PC-3 (cell line): Measurements from ENCODE around the gene PLEKHN1. TPM values are rescaled to one million over a fixed set of nuclear protein-coding genes. Genes with fewer than 3 reads are reported as not detected.
"Not testable (repeated sequence)": the region's sequence is repeated elsewhere in the genome, so short reads cannot be mapped to it uniquely, and the experiment has no call there.

Experiments
- ATAC-seq: fragments of 200-7000 bp; cut with Tn5 transposase; 2 replicates; pipeline ENCODE4 v1.9.1; 2020; ENCODE audit warnings: mild to moderate bottlenecking, moderate library complexity
- BruUV-seq: library from RNA; stranded (reverse); fragments of 400-500 nt; replicated peaks from 2 replicates; lab custom pipeline; 2021; lab: Mats Ljungman, UMichigan
- CTCF ChIA-PET: fragments of 300-600 bp; sonication (Branson Sonifier 250); formaldehyde crosslinking; loops from one replicate; lab custom pipeline; 2022; ENCODE audit warnings: antibody characterized with exemption; lab: Charles Lee
- POLR2A ChIA-PET: fragments of 300-600 bp; sonication (Branson Sonifier 250); formaldehyde crosslinking; loops from one replicate; lab custom pipeline; 2022; ENCODE audit warnings: antibody characterized with exemption; ENCODE audit not compliant: unreplicated experiment; lab: Charles Lee
- DNase-seq: peaks from one replicate; pipeline ENCODE4 v3.0.0-alpha.2; 2015
- H2AFZ ChIP-seq: fragments of 300-600 bp; sonication (generic); 2 replicates; pipeline ENCODE4 v1.6.0; 2016; ENCODE audit warnings: antibody characterized with exemption, low read length
- H3F3A ChIP-seq: fragments of 300-600 bp; sonication (generic); one replicate; pipeline ENCODE4 v1.6.0; 2017; ENCODE audit warnings: antibody characterized with exemption, low read length, control low read depth, mild to moderate bottlenecking; ENCODE audit not compliant: unreplicated experiment
- H3K27ac ChIP-seq: fragments of 300-600 bp; sonication (generic); 2 replicates; pipeline ENCODE4 v1.5.1; 2016; ENCODE audit warnings: mild to moderate bottlenecking, low read length
- H3K27me3 ChIP-seq: fragments of 300-600 bp; sonication (generic); 2 replicates; pipeline ENCODE4 v1.6.1; 2016; ENCODE audit warnings: low read length, mixed read lengths
- H3K36me3 ChIP-seq: fragments of 300-600 bp; sonication (generic); 2 replicates; pipeline ENCODE4 v1.6.1; 2016; ENCODE audit warnings: low read depth, mixed run types, low read length, mixed read lengths
- H3K4me1 ChIP-seq: fragments of 300-600 bp; sonication (generic); 2 replicates; pipeline ENCODE4 v1.5.1; 2016; ENCODE audit warnings: low read length; ENCODE audit not compliant: insufficient read depth
- H3K4me2 ChIP-seq: fragments of 300-600 bp; sonication (generic); 2 replicates; pipeline ENCODE4 v1.6.0; 2016; ENCODE audit warnings: low read length
- H3K4me3 ChIP-seq: fragments of 300-600 bp; sonication (generic); 2 replicates; pipeline ENCODE4 v1.5.1; 2016; ENCODE audit warnings: mild to moderate bottlenecking, low read length, mixed read lengths
- H3K79me2 ChIP-seq: fragments of 300-600 bp; sonication (generic); 2 replicates; pipeline ENCODE4 v1.6.1; 2017; ENCODE audit warnings: low read length, mixed read lengths
- H3K9ac ChIP-seq: fragments of 300-600 bp; sonication (generic); 2 replicates; pipeline ENCODE4 v1.6.0; 2016; ENCODE audit warnings: mild to moderate bottlenecking, low read length
- H3K9me2 ChIP-seq: fragments of 300-600 bp; sonication (generic); replicated peaks from 2 replicates; pipeline ENCODE4 v1.6.1; 2016; ENCODE audit warnings: mixed run types, low read length, mixed read lengths
- H3K9me3 ChIP-seq: fragments of 300-600 bp; sonication (generic); 2 replicates; pipeline ENCODE4 v1.6.1; 2016; ENCODE audit warnings: low read length, mixed read lengths
- H4K20me1 ChIP-seq: fragments of 300-600 bp; sonication (generic); 2 replicates; pipeline ENCODE4 v1.6.1; 2016; ENCODE audit warnings: low read length, mixed read lengths
- EZH2 ChIP-seq: fragments of 300-600 bp; sonication (generic); IDR thresholded peaks from one replicate; pipeline ENCODE4 v1.6.1; 2017; ENCODE audit warnings: antibody characterized with exemption, mild to moderate bottlenecking, low read length; ENCODE audit not compliant: unreplicated experiment
- EZH2phosphoT487 ChIP-seq: fragments of 300-600 bp; sonication (generic); IDR thresholded peaks from 2 replicates; pipeline ENCODE4 v1.6.1; 2018; ENCODE audit warnings: mild to moderate bottlenecking, antibody characterized with exemption, low read length, borderline replicate concordance
- intact Hi-C: fragments of 100-400 bp; cut with micrococcal nuclease; formaldehyde crosslinking; loops from 2 replicates; pipeline ENCODE4 v1.9.0; 2023
- total RNA-seq: library from RNA; depleted of rRNA; stranded (reverse); fragments of >200 nt; gene quantifications from 2 replicates; pipeline ENCODE4 v1.2.3, GENCODE V29; 2014
- TF ChIP-seq, protein P1 (sequence below): fragments of 300-600 bp; sonication (generic); conservative IDR thresholded peaks from 2 replicates; pipeline ENCODE4 v1.5.1; 2017; ENCODE audit warnings: antibody characterized with exemption, low read depth, mild to moderate bottlenecking, low read length

Gene PLEKHN1
- total RNA-seq, 1 experiment from 2014 or later = 14.0 TPM

DNA sequence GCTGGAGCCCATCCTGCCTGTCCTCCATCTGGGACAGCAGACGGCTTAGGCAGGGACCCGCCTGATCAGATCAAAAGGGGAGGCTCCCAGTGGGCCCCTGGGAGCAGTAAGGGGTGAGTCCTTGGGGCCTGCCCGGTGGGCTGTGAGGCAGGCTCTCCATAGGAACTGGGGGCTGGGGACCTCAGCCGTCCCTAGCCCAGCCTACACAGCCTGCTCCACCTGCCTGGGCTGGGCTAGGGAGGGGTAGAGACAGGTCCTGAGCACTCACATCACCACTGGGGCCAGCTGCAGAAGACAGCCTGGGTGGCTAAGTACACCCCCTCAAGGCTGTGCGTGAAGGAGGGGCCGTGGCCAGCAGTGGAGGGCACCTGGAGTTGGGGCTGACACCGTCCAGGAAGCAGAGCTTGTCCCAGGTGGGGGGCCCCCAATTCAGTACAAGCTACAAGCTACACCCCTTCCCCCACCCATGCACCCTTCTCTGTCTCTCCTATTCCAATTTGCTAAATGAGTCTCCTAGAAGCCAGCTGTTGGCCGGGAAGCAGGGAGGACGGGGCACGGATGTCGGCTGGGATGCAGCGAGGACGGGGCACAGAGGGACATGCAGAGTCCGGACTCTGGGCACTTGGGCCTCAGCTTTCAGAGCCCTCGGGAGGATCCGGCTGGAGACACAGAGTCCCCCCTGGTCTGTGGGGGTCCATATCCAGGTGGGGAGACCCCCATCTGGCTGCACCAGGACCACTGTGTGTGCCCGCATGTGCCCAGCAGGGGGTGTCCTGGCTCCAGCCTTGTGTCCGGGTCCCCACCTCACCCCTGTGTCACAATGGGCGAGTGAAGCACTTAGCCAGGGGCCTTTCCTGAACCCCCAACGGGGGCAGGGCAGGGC, 48.8 kb downstream of the PLEKHN1 start:
- TF ChIP-seq, protein P1, sequence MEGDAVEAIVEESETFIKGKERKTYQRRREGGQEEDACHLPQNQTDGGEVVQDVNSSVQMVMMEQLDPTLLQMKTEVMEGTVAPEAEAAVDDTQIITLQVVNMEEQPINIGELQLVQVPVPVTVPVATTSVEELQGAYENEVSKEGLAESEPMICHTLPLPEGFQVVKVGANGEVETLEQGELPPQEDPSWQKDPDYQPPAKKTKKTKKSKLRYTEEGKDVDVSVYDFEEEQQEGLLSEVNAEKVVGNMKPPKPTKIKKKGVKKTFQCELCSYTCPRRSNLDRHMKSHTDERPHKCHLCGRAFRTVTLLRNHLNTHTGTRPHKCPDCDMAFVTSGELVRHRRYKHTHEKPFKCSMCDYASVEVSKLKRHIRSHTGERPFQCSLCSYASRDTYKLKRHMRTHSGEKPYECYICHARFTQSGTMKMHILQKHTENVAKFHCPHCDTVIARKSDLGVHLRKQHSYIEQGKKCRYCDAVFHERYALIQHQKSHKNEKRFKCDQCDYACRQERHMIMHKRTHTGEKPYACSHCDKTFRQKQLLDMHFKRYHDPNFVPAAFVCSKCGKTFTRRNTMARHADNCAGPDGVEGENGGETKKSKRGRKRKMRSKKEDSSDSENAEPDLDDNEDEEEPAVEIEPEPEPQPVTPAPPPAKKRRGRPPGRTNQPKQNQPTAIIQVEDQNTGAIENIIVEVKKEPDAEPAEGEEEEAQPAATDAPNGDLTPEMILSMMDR = peak; percentile 80
- TF ChIP-seq EZH2phosphoT487 (no peak), EZH2 (no peak)
- DNase-seq (peak; percentile 59), ATAC-seq (0 out of 2 replicates have a peak, but pooled peaks have one; percentile 1)
- peaks cover 23% of the 10 kb centered on the region for H3K4me1 ChIP-seq
- H3F3A ChIP-seq = no peaks in the 10 kb centered on the region
- no peaks in the 10 kb centered on the region for H4K20me1 ChIP-seq
- H3K27me3 ChIP-seq = no peaks in the 10 kb centered on the region
- peak overlapping the region; percentile 66 for H3K27ac ChIP-seq
- ChIA-PET POLR2A (interaction anchor here (0.7 to 1.2 kb wide), 2 partner anchors 13 to 18 kb away, joined by 3 to 8 read pairs; no protein-coding TSS in a partner anchor), CTCF (interaction anchor here (0.6 to 1.5 kb wide), 7 partner anchors 13 to 246 kb away, joined by 3 to 7 read pairs (median 5); no protein-coding TSS in a partner anchor)
- H3K9ac ChIP-seq = peak overlapping the region; percentile 71
- no TSS peak for BruUV-seq
- no peaks in the 10 kb centered on the region for H3K36me3 ChIP-seq
- no peaks in the 10 kb centered on the region for H3K9me2 ChIP-seq
- H3K79me2 ChIP-seq = peaks cover 22% of the 10 kb centered on the region
- peak overlapping the region; percentile 76 for H3K4me3 ChIP-seq
- H2AFZ ChIP-seq = no peak overlapping the region
- H3K4me2 ChIP-seq = peak overlapping the region; percentile 96
- intact Hi-C loops = loop anchor here (2.0 to 5.0 kb wide), 2 partner anchors 48 to 102 kb away; partner anchors contain the start of gene C1orf159
- no peaks in the 10 kb centered on the region for H3K9me3 ChIP-seq

DNA sequence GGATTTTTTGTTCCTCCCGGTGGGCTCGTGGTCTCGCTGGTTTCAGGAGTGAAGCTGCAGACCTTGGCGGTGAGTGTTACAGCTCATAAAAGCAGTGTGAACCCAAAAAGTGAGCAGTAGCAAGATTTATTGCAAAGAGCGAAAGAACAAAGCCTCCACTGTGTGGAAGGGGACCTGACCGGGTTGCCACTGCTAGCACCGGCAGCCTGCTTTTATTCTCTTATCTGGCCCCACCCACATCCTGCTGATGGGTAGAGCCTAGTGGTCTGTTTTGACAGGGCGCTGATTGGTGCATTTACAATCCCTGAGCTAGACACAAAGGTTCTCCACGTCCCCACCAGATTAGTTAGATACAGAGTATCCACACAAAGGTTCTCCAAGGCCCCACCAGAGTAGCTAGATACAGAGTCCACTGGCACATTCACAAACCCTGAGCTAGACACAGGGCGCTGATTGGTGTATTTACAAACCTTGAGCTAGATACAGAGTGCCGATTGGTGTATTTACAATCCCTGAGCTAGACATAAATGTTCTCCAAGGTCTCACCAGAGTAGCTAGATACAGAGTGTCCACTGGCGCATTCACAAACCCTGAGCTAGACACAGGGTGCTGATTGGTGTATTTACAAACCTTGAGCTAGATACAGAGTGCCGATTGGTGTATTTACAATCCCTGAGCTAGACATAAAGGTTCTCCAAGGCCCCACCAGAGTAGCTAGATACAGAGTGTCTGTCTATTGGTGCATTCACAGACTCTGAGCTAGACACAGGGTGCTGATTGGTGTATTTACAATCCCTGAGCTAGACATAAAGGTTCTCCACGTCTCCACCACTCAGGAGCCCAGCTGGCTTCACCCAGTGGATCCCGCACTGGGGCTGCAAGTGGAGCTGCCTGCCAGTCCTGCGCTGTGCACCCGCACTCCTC, 51.4 kb downstream of the PLEKHN1 start:
- H3K9me3 ChIP-seq, H3F3A ChIP-seq, H2AFZ ChIP-seq, H3K4me2 ChIP-seq, CTCF ChIA-PET, H3K36me3 ChIP-seq, ATAC-seq, intact Hi-C loops, H3K27me3 ChIP-seq, BruUV-seq, H3K27ac ChIP-seq, H3K9me2 ChIP-seq, H4K20me1 ChIP-seq, H3K4me3 ChIP-seq, H3K9ac ChIP-seq: not testable (repeated sequence)
- Histone ChIP-seq H3K4me1 (peaks cover 33% of the 10 kb centered on the region), H3K79me2 (peaks cover 48% of the 10 kb centered on the region)
- POLR2A ChIA-PET = interaction anchor here (0.5 to 0.7 kb wide), 5 partner anchors 20 to 1176 kb away, joined by 3 to 11 read pairs (median 5); no protein-coding TSS in a partner anchor
- peak; percentile 45 for DNase-seq

DNA sequence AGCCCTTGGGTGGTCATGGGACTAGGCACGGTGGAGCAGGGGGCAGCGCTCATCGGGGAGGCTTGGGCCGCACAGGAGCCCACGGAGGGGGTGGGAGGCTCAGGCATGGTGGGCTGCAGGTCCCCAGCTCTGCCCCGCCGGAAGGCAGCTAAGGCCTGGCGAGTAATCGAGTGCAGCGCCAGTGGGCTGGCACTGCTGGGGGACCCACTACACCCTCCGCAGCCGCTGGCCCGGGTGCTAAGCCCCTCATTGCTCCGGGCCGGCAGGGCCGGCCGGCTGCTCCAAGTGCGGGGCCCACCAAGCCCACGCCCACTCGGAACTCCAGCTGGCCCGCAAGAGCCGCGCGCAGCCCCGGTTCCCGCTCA, 52.0 kb downstream of the PLEKHN1 start:
- DNase-seq, BruUV-seq, H3K4me2 ChIP-seq, H3K27ac ChIP-seq, H3K9ac ChIP-seq, H2AFZ ChIP-seq, ATAC-seq, H3K9me3 ChIP-seq, H3F3A ChIP-seq, H3K4me3 ChIP-seq, intact Hi-C loops, H3K27me3 ChIP-seq, H3K9me2 ChIP-seq: not testable (repeated sequence)
- Histone ChIP-seq H3K79me2 (peaks cover 55% of the 10 kb centered on the region), H3K36me3 (peaks cover 13% of the 10 kb centered on the region; the same call in 1 of the 2 replicates), H4K20me1 (peaks cover 14% of the 10 kb centered on the region), H3K4me1 (peaks cover 36% of the 10 kb centered on the region)
- CTCF ChIA-PET = interaction anchor here (0.7 to 1.5 kb wide), 3 partner anchors 18 to 61 kb away, joined by 3 to 10 read pairs (median 3); no protein-coding TSS in a partner anchor
- POLR2A ChIA-PET = interaction anchor here (0.5 to 0.6 kb wide), 2 partner anchors 20 to 568 kb away, joined by 3 to 6 read pairs; no protein-coding TSS in a partner anchor
